Activated CD4-positive, alpha-beta T cell treated with anti-CD3 and anti-CD28 coated beads, Interleukin-2, amount 50 U/mL, for 4 hours (primary cell): Measurements from ENCODE around the gene RAPGEF2.
"Not testable (repeated sequence)": the region's sequence is repeated elsewhere in the genome, so short reads cannot be mapped to it uniquely, and the experiment has no call there.

ENCODE experiments used
- DNase-seq, 2 experiments: peaks; one replicate each; pipeline ENCODE4 v3.0.0-alpha.2; 2020

The RAPGEF2 gene

DNA sequence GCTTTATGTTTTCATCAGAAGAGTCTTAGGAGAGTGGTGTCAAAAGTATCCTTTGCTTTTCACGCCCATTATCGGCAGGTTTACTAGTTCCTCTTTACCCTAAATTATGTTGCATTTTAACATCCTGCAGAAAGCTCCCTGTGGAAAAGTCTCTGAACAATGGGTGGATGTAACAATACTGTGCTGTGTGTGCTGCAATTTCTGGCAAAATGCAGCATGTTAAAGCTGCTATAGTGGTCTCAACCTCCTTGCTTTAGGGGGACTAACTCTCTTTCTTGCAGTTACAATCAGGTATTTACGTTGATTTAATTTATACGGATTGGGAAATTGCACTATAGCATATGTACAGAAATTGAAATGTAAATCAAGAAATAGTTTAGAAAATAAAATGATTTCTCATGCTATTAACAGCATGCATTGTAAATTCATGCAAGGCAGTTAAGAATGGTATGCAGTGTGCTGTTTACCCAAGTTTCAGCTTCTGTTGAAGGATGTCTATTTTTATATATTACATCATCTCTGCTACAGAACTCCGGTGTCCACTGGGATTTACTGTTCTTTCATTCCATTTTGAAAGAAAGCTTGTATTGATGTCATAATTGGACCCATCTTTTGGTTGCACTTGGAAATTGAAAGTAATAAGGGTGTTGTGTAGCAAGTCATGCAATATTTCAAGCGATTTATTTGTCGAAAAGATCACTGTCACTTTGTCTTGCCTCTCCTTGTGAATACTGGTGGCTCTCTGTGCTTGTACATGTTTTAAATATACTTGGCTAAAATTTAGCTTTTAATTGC is 145.7 kb downstream of the RAPGEF2 start:
- DNase-seq = no peak

DNA sequence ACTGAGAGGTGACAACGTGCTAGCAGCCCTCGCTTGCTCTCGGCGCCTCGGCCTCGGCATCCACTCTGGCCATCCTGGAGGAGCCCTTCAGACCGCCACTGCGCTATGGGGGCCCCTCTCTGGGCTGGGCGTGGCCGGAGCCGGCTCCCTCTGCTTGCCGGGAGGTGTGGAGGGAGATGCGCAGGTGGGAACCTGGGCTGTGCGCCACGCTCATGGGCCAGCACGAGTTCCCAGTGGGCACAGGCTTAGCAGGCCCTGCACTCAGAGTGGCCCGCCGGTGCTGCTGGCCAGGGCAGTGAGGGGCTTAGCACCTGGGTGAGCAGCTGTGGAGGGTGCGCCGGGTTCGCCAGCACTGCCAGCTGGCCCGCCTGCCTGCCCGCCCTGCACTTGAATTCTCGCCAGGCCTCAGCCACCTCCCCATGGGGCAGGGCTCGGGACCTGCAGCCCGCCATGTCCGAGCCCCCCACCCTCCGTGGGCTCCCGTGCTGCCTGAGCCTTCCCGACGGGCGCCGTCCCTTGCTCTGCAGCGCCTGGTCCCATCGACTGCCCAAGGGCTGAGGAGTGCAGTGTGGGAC is 148.0 kb downstream of the RAPGEF2 start:
- DNase-seq = no peak

DNA sequence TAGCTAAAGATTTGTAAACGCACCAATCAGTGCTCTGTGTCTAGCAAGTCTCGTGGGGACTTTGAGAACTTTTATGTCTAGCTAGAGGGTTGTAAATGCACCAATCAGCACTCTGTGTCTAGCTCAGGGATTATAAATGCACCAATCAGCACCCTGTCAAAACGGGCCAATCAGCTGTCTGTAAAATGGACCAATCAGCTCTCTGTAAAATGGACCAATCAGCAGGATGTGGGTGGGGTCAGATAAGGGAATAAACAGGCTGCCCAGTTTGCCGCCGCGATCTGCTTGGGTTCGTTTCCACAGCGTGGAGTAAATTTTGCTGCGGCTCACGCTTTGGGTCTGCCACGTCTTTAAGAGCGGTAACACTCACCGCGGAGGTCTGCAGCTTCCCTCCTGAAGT is 148.7 kb downstream of the RAPGEF2 start:
- DNase-seq = not testable (repeated sequence)

DNA sequence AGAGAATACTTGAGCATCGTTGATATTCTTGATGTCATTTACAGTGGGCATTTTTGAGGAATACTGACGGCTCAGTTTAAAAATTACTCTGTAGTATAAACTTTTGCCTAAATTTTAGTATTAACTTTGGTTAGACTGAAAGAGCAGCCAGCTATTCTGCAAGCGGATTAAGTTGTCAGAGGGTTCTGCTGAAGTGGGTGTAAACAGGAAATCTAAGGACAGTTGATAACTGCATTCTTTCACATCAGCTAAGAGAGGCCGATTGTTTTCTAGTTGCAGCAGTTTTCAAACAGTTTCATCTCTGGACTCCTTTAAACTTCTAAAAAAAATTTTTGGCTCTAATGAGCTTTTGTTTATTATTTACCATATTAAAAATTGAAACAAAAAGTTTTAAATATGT is 149.6 kb downstream of the RAPGEF2 start:
- no peak for DNase-seq

DNA sequence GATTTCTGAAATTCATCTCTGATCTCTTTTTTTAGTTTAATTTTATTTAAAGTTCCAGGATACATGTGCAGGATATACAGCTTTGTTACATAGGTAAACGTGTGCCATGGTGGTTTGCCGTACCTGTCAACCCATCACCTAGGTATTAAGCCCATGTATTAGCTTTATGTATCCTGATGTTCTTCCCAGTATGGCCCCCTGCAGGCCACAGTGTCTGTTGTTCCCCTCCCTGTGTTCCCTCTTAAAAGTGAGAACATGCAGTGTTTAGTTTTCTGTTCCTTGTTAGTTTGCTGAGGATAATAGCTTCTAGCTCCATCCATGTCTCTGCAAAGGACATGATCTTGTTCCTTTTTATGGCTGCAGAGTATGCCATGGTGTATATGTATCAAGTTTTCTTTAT is 153.2 kb downstream of the RAPGEF2 start:
- DNase-seq = no peak

DNA sequence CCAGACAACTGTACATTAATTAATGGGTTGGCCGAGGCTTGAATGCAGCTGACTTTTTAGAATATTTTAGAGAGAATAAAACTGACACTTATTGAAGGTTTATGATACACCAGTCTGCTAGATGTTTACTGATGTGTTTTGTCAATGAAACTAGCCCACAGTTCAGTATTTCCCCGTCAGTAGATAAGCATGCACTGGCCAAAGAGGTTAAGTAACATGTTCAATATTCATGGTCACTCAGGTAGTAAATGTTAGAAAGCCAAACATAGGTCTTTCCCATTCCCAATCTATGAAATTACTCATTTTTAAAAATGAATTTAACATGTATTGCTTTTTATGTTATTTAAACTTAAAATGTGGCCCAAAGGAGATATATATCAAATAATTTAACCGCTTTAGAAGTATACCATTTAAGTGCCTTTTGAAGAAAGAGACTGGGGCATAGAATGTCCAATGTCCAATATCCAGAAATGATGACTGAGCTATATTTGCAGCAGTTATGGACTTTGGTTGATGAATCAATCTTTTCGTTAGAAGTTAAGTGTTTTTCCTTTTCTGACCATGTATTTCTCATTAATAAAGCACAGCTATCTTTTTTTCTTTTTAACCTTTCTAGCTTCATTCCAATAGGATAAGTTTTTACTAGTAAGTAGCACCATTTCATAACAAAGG is 156.1 kb downstream of the RAPGEF2 start:
- DNase-seq = no peak

DNA sequence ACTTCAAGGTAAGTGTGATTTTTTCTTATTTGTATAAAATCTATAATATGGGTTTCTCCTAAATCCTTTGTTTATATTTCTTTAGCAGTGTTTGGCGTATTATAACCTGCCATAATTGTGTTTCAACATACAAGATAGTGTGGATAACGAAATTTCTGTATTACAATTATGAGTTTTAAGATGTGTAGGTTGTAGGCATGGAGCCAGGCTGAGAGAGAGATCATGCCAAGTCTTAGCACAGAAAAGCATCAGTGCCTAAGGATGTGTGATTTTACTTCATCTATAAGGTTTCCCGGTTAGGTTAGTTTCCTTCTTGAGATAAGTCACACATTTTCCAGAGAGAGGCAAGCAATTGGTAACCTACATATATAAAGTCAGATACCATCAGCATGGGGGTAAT is 161.2 kb downstream of the RAPGEF2 start:
- no peak for DNase-seq

DNA sequence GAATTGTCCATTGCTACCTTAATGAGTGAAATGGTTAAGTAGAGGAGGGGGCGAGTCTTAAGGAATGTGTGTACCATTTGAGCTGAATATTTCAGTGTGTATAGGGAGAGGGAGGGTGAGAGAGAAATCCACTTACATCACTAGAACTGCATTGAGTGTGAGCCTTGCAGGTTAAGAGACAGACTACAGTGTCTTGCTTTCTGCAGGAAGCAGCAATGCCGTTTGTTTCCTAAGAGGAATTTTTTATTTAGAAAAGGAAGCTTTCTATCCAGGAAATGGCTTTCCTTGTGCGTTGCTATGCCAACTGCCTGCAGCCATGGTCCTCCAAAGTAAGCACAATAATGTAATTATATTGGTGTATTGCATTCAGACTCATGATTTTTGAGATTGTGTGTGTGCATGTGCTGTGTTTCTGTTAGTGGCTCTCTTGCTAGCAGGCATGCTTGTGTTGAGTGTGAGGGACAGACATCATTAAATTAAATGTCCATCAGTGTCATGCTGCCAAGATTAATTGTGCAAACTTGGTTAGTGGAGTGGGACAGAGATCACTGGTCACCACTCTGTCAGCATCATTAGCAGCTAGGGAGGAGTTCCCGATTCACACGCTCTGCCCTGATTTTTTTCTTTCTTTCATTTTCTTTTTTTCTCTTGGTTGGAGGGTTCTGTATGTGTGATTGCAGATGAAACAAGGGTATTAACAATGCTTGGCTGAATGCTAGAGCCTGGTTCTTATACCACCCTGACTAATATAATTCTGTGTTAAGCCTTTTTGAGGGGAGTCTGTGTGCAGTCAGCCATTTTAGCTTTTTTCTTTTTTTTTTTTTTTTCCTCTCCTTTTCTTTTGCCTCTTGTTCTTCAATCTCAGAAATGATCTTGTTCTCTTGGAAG is 164.3 kb downstream of the RAPGEF2 start:
- no peak for DNase-seq

DNA sequence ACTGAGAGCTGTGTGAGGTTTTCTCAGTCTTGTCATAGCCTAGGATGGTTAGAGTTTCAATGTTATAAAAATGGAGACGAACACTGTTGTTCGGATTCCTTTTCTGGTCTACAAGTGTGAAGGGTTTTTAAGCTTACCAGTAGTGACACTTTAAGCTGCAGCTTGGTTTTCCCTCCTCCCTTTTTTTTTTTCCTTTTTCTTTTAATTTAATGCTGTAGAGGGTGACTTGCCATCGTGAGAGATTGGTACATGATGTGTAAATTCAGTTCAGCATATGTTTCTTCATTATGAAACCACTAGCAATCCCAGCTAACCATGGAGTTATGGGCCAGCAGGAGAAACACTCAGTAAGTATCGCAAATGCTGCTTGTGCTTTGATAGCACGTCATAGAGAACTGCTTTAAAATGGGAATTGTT is 165.0 kb downstream of the RAPGEF2 start:
- DNase-seq = no peak

DNA sequence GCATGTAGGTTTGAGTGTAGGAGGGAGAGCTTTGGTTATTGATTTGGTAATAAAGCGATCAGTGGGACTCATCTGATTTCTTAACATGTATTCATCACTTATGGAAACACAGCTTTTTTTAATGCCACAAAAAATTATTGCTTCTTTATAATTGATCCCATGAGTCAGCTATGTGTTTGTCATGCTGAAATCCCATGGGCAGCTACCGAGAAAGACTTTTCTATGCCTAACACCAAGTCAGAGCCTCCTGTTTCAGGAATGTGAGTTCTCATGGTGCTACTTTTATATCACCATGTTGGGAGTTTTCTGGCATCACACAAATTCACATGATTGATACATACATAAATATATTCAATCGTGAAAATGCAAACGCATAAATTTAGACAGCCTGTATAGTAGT is 165.7 kb downstream of the RAPGEF2 start:
- no peak for DNase-seq

DNA sequence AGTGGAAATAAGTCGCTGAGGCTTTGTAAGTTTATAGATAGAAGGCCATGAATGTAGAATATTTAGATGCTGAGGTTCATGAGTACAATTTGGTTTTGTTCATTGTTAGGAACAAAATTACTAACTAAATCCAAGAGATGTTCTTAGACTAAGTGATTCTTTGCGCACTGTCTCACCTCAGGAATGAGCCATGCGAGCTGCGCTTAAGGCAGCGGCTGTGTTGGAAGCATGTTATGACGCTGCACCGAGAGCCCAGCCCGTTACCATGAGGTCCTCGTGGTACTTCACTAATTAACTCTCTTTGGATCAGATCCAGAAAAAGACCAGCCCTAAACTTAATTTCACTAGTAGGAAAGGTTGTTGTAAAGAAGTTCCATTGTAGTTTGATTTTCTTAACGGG is 166.2 kb downstream of the RAPGEF2 start:
- no peak for DNase-seq

DNA sequence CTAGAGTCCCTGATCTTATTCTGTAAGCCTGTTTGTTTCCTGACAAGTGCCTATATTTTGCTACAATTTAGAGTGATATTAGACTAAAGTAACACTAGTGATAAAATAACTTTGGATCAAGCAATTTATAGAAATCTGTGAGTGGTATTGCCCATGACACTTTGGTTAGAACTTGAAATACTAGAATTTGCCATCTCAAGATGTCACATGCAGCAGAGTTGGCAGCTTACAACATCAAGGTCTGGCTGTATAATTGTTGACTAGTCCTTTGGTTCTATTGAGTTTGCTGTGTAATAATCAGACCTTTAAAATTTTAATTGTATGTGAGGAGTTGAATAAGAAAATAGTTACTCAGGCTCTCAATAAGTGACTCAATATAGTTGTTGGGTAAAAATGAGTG is 167.1 kb downstream of the RAPGEF2 start:
- no peak for DNase-seq

DNA sequence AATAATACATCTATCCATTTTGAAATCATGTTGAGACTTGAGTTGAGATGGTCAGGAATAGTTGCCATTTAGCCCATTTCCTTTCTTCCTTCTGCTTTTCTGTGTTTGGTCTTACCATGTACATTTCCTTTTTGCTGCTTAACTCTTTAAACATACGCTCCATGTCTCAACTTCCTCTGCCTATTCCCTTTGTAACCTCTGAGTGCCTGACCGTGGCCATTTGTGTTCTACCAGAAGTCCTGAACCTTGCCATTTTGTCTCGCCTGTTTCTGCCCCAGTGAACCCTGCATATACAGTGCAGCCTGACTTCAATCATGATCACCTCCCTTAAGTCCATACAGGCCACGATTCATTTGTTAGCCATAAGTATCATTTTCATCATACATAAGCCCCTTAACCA is 169.0 kb downstream of the RAPGEF2 start:
- no peak for DNase-seq

DNA sequence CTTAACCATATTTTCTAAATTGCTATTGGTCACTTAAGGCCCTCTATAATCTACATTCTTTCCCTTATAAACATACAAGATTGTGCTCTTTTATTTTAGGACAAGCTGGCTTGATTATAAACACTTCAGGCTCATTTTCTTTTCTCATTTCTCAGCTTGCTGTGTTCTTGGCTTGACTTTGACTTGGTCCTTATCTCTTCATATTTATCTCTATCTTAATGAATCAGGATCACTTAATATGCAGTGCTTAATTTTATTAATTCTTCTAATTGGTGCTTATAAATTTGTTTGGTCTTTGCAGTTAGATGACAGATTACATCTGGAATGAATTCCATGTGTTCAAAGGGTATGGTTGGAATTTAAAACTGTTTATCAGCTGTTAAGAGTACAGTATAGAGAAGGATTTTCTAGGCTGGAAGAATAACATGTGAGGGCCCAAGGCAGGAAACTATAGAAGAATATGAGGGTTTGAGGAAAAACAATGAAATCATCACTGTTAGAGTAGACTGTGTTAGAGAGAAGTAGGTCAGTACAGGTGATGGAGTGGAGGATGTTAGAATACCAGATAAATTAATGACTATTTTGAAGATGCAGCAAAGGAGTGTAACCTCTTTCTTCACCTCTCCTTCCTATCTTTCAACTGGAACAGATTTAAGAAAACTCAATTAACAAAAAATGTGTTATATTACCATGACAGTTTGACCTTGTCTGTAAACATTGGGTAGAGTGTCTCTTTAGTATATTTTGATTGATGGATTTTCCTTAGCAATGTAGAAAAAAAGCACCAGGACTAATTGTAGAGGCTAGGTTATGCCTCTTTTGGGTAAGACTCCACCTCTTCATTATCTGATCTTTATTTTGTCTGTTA is 169.6 kb downstream of the RAPGEF2 start:
- DNase-seq = no peak

DNA sequence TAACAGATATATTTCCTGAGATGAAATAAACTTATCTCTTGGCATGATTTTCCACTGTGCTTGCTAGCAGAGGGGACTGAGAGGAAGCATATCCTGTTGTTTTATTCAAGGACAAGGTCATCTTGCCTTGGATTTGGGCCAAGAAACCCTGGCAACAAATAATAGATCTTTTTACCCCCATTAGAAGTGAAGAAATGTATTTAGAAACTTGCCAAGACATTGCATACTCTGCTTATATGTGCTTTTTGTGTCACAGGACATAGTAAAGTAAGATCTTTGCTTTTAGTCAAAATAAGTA is 170.2 kb downstream of the RAPGEF2 start:
- DNase-seq = no peak

DNA sequence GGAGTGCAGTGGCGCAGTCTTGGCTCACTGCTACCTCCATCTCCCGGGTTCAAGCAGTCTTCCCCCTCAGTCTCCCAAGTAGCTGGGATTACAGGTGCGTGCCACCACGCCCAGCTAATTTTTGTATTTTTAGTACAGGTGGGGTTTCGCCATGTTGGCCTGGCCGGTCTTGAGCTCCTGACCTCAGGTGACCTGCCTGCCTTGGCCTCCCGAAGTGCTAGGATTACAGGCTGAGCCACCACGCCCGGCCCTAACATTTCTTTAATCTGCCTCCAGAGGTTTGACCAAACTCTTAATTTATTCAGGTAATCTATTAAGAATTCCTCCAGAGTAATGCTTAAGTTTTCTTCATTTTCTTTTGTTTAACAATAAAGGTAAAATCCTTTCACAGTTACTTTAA is 171.0 kb downstream of the RAPGEF2 start:
- DNase-seq = no peak

DNA sequence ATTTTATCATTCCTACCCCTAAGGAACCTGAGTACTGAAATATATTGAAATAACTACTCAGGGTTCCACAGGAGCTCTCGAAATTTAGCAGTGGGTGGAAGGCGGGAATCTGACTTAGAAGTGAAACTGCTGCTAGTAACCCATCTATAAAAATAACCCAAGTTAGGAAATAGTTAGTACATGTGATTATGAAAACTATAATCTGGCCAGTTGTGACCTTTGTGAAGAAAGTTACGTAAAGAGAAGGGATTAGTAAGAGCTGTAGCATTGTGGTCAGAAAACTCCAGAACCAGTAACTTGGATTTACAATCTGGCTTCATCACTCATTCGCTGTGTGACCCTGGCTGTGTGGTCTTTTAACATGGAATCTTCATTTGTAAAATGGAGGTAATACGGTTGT is 175.5 kb downstream of the RAPGEF2 start:
- no peak for DNase-seq

DNA sequence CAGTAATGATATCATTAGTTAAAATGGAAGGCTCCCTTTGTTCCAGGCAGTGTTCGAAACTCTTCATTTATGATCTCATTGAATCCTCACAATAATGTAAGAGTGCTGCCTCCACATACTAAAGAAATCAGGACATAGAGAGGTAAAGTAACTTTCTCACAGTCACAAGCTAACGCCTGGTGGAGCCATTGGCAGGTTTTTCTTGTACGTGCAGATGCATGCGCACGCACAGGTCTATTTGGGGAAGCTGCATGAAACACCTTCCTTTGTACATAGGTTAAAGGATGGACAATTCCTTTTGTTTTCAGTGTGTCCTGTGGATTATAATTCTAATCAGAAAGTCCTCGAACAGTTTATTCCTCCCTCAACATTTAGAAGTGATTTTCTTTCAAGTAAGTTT is 176.2 kb downstream of the RAPGEF2 start:
- no peak for DNase-seq

DNA sequence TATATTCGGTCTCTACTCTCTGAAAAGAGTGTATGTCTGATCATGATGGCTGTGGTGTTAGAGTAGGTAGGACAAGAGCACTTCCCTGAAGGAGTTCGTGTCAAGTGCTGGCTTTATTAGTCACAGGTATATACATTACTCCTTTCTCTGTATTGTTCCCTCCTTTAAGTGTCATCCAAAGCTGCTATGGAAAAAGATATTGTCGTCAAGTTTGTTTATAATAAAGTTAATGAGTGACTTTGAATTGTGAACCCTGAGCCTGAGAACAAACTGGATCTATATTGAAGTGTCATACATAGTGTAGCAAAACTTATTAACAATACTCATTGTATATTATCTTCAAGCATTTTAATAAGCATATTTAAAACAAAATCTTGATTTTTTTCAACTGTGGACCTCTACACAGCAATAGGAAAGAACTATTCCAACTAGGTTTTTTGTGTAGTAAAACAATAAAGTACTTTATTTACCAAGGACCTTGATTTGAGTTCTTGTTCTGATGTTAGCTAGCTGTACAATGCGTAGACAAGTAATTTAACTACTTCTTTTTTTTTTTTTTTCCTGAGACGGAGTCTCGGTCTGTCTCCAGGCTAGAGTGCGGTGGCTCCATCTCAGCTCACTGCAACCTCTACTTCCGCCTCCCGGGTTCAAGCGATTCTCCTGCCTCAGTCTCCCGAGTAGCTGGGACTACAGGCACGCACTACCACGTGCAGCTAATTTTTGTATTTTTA is 177.7 kb downstream of the RAPGEF2 start:
- DNase-seq = no peak

DNA sequence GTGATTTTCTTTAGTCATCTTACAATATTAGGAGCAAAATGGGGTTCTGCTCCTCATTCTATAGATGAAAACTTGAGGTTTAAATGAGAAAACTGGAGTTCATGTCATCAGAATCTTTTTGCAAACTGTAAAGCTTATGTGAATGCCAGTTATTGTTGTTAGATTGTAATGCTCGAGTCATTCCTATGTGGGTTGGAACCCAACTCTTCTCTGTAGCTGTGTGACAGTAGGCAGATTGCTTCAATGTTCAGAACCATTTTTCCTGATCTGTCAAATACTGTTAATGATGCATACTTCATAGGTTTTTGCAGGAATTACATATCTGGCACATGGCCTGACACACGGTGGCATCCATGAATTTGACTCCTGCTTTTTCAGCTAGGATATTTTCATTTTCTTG is 178.9 kb downstream of the RAPGEF2 start:
- no peak for DNase-seq

DNA sequence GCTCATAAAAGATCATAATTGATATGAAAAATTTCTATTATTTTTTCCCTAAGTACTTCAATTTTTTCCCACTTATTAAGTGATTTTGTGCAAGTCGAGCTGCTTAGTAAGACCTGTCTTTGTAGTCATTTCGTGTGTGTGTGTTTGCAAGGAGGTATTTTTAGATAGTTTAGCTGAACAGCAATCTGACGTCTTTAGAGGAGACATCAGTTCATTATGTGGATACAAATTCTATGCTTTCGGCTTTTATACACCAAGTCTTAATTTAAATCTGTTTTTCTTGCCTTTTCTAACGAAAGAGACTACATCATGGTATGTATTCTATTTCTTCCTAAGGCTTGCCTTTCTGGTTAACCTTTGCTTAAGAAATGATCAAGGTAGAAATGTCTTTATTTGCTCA is 179.4 kb downstream of the RAPGEF2 start:
- no peak for DNase-seq

DNA sequence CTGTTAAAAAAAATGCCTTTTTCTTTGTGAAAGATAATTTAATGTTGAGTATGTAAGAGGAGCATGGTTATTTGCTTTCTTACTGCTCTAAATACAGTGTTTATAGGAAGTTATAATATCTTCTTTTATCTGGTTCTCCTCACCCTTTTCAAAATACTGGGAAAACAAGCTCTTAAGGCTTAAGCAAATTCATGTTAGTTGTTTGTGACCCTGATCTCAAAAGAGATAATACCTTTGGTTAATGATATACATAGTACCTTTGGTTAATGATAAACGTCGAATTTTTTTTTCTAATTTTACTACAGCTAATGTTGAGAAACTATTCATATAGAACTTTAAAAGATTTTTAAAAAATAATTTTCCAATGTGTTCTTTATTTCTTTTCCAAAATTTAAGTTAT is 180.1 kb downstream of the RAPGEF2 start:
- no peak for DNase-seq
